Upper lobe of left lung (tissue), 6 donors: ENCODE measurements around the gene ALDH5A1. TPM values are rescaled to one million over a fixed set of nuclear protein-coding genes. Genes with fewer than 3 reads are reported as not detected.

Experiments used
- ATAC-seq, 2 donors: fragments of 200-7000 bp; cut with Tn5 transposase; one replicate each; pipeline ENCODE4 v1.9.1; 2022; ENCODE audit warnings: mild to moderate bottlenecking in 2 of 2, moderate library complexity in 2 of 2; ENCODE audit not compliant: low FRiP score in 2 of 2
- DNase-seq, 2 donors: peaks; one replicate each; pipeline ENCODE4 v3.0.0-alpha.2; 2019 to 2020
- H3K27ac ChIP-seq, 4 donors: fragments of 200-600 bp; sonication (generic); one replicate each; pipeline ENCODE4 v1.5.1; 2016 to 2019
- H3K27me3 ChIP-seq, 4 donors: fragments of 200-600 bp; sonication (generic); one replicate each; pipeline ENCODE4 v1.5.1; 2017 to 2019
- H3K36me3 ChIP-seq, 4 donors: fragments of 200-600 bp; sonication (generic); one replicate each; pipeline ENCODE4 v1.5.1; 2016 to 2019
- H3K4me1 ChIP-seq, 4 donors: fragments of 200-600 bp; sonication (generic); one replicate each; pipeline ENCODE4 v1.5.1; 2018 to 2019
- H3K4me3 ChIP-seq, 4 donors: fragments of 200-600 bp; sonication (generic); one replicate each; pipeline ENCODE4 v1.5.1; 2017 to 2019; ENCODE audit warnings: mild to moderate bottlenecking in 2 of 4, moderate library complexity in 1 of 4
- H3K9me3 ChIP-seq, 4 donors: fragments of 200-600 bp; sonication (generic); one replicate each; pipeline ENCODE4 v1.5.1; 2018 to 2019
- EP300 ChIP-seq, 4 donors: sonication (generic); formaldehyde crosslinking; IDR thresholded peaks; one replicate each; pipeline ENCODE4 v1.5.1; 2017; ENCODE audit warnings: antibody characterized with exemption in 4 of 4, control low read depth in 2 of 4
- POLR2A ChIP-seq, 4 donors: fragments of 450-650 bp; IDR thresholded peaks; one replicate each; pipeline ENCODE4 v1.5.1; 2016 to 2017; ENCODE audit warnings: antibody characterized with exemption in 4 of 4, mild to moderate bottlenecking in 2 of 4
- POLR2AphosphoS5 ChIP-seq, 2 donors: sonication (generic); formaldehyde crosslinking; IDR thresholded peaks; one replicate each; pipeline ENCODE4 v1.5.1; 2017; ENCODE audit warnings: antibody characterized with exemption in 2 of 2
- WGBS, 2 donors: methylation state at CpG; one replicate each; pipeline ENCODE4 v1.1.5; 2017 to 2018; 5-methylcytosine and 5-hydroxymethylcytosine counted together
- total RNA-seq, 6 donors: library from RNA; depleted of rRNA in 4 of 6; stranded (reverse); fragments of >200 nt in 4 of 6; gene quantifications; one replicate each; pipeline versions ENCODE4 v1.1.0 to v1.2.1, GENCODE V29; 2016 to 2021
- TF ChIP-seq, protein P1 (sequence below), 6 experiments: fragments of 450-650 bp in 4 of 6; fragments of 200-600 bp in 2 of 6; sonication (generic) in 2 of 6; IDR thresholded peaks; one replicate each; pipeline ENCODE4 v1.5.1; 2016 to 2019; ENCODE audit warnings: antibody characterized with exemption in 6 of 6
- donor health status: DM: no; HTN: no; CAD: no; lungs with moderate emphysema.
- donor health status: DM: no; HTN: yes; CAD: no; lungs with severe emphysema.

ALDH5A1 gene
- total RNA-seq, 6 donors from 2014 or later = 7.3 to 21.1 (median 12.4) TPM

DNA sequence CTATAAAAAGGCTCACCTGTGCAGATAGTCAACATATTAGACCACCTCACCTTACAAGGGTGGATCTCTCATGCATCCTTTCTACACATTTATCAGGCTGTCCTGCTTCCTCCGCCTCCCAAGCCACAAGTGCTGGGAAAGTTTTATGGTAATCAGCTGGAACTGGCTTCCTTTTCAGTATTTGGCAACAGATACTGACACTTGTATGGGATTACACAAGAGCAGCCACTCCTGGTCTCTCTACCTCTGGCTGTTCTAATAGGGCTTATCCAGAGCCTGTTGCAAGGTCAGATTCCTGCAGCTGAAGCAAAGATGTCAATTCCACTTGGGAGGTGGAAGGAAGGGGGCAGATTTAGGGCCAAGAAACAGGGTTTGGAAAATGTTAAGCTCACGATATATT lies 4.9 kb upstream of the ALDH5A1 start:
- H3K4me1 ChIP-seq = peaks cover 7 to 29% (median 12%) of the 10 kb centered on the region in 4 donors
- 62 to 65% methylated on average over 2 of the region's 2 CpGs for WGBS, 2 donors
- no peak overlapping the region for H3K27ac ChIP-seq
- no peaks in the 10 kb centered on the region for H3K36me3 ChIP-seq
- ATAC-seq = peak; percentile 27 to 72
- no peaks in the 10 kb centered on the region for H3K9me3 ChIP-seq
- no peaks in the 10 kb centered on the region for H3K27me3 ChIP-seq
- TF ChIP-seq POLR2A (IDR thresholded peaks at IDR 0.05) (no peak), POLR2AphosphoS5 (IDR thresholded peaks at IDR 0.05) (no peak), EP300 (IDR thresholded peaks at IDR 0.05) (no peak)
- TF ChIP-seq, protein P1, sequence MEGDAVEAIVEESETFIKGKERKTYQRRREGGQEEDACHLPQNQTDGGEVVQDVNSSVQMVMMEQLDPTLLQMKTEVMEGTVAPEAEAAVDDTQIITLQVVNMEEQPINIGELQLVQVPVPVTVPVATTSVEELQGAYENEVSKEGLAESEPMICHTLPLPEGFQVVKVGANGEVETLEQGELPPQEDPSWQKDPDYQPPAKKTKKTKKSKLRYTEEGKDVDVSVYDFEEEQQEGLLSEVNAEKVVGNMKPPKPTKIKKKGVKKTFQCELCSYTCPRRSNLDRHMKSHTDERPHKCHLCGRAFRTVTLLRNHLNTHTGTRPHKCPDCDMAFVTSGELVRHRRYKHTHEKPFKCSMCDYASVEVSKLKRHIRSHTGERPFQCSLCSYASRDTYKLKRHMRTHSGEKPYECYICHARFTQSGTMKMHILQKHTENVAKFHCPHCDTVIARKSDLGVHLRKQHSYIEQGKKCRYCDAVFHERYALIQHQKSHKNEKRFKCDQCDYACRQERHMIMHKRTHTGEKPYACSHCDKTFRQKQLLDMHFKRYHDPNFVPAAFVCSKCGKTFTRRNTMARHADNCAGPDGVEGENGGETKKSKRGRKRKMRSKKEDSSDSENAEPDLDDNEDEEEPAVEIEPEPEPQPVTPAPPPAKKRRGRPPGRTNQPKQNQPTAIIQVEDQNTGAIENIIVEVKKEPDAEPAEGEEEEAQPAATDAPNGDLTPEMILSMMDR (IDR thresholded peaks at IDR 0.05) = no peak
- DNase-seq = peak in 1 of 2 donors; percentile 69
- no peak overlapping the region for H3K4me3 ChIP-seq

GRCh38 chr6:24490948-24491347 lies 3.8 kb upstream of the ALDH5A1 start:
- Histone ChIP-seq H3K4me3 (no peak overlapping the region), H3K36me3 (no peaks in the 10 kb centered on the region), H3K9me3 (no peaks in the 10 kb centered on the region), H3K27ac (no peak overlapping the region), H3K27me3 (no peaks in the 10 kb centered on the region), H3K4me1 (peaks cover 10 to 40% (median 16%) of the 10 kb centered on the region in 4 donors)
- 94 to 95% methylated on average over 4 of the region's 4 CpGs for WGBS, 2 donors
- ATAC-seq (no peak), DNase-seq (no peak)
- TF ChIP-seq, protein P1 (IDR thresholded peaks at IDR 0.05) = no peak
- TF ChIP-seq POLR2AphosphoS5 (IDR thresholded peaks at IDR 0.05) (no peak), EP300 (IDR thresholded peaks at IDR 0.05) (no peak), POLR2A (IDR thresholded peaks at IDR 0.05) (no peak)

- H3K36me3 ChIP-seq = no peaks in the 10 kb centered on the region
- DNase-seq (no peak), ATAC-seq (no peak)
- WGBS, 2 donors = 71 to 87% methylated on average over 3 of the region's 3 CpGs
- H3K4me3 ChIP-seq = no peak overlapping the region
- H3K27me3 ChIP-seq = no peaks in the 10 kb centered on the region
- TF ChIP-seq POLR2AphosphoS5 (IDR thresholded peaks at IDR 0.05) (no peak), POLR2A (IDR thresholded peaks at IDR 0.05) (no peak), EP300 (IDR thresholded peaks at IDR 0.05) (no peak)
- TF ChIP-seq, protein P1 (IDR thresholded peaks at IDR 0.05) = no peak
- peaks cover 11 to 44% (median 17%) of the 10 kb centered on the region in 4 donors for H3K4me1 ChIP-seq
- no peak overlapping the region for H3K27ac ChIP-seq
- no peaks in the 10 kb centered on the region for H3K9me3 ChIP-seq
These were observed 2.3 kb upstream of the ALDH5A1 start for GRCh38 chr6:24492475-24492874.

DNA sequence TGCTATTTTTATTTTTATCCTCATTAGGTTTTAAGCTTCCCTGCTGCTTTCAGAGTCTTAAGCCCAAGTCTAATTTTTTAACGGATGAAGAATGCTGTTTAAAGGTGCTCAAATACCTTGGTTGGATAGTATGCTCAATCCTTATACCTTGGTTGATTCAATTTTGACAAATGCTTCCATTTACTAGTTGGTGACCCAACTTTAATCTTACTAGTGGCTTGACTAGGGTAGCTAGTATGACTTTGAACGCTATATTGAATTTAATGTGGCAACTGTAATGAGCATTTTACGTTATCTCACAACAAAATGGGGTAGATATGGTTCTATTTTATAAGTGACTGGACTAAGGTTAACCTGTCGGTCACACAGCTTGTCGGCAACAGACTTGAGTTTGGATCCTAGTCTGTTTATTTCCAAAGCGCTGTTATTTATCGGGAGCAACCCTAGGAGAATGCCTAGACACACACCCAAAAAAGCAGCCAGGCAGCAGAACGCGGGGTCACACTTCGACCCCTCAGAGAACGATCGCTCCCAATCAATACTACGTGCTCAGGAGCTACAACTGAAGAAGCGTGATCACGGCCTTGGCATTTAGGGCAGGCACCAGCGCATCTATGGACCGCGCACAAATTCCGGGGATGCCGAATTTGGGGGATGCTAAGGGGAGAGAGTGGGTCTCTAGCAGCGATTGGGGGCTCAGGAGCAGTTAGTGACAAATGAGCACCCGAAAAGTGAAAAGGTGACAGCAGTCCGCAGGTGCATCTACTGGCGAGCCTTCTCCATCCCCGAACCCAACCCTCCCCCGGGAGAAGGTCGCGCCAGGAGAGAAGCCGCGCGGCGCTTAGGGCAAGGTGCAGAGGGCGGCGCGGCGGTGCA lies 586 bp upstream of the ALDH5A1 start:
- no peaks in the 10 kb centered on the region for H3K27me3 ChIP-seq
- ATAC-seq = no peak
- TF ChIP-seq POLR2A (IDR thresholded peaks at IDR 0.05) = no peak
- TF ChIP-seq POLR2AphosphoS5 (IDR thresholded peaks at IDR 0.05) = no peak
- TF ChIP-seq, protein P1 (IDR thresholded peaks at IDR 0.05) = no peak
- no peak for TF ChIP-seq EP300 (IDR thresholded peaks at IDR 0.05)
- peak overlapping the region; percentile 67 to 90 (median 86) for H3K27ac ChIP-seq
- 18 to 21% methylated on average over 22 to 33 of the region's 36 CpGs for WGBS, 2 donors
- no peaks in the 10 kb centered on the region for H3K36me3 ChIP-seq
- H3K4me3 ChIP-seq = peak overlapping the region; percentile 37 to 79 (median 78)
- peaks cover 11 to 44% (median 17%) of the 10 kb centered on the region in 4 donors for H3K4me1 ChIP-seq
- DNase-seq = no peak
- no peaks in the 10 kb centered on the region for H3K9me3 ChIP-seq
